Adrenal gland (tissue), 5 donors: ENCODE data around the gene ATCAY.

Experiments
- POLR2A ChIP-seq, 2 donors: fragments of 450-650 bp; IDR thresholded peaks; one replicate each; pipeline ENCODE4 v1.6.1; 2017; ENCODE audit warnings: antibody characterized with exemption in 2 of 2, mild to moderate bottlenecking in 2 of 2, moderate library complexity in 1 of 2
- TF ChIP-seq, protein P1 (sequence below), 6 experiments: fragments of 450-650 bp in 4 of 6; fragments of 200-600 bp in 2 of 6; sonication (generic) in 1 of 6; IDR thresholded peaks; 1 replicate in 5 of 6; 2 replicates in 1 of 6; pipeline versions ENCODE4 v1.5.1 to v1.8.0; 2016 to 2021; ENCODE audit warnings: antibody characterized with exemption in 6 of 6, mild to moderate bottlenecking in 2 of 6, moderate library complexity in 1 of 6
- donor health status: DM: no; HTN: no; CAD: no.

DNA sequence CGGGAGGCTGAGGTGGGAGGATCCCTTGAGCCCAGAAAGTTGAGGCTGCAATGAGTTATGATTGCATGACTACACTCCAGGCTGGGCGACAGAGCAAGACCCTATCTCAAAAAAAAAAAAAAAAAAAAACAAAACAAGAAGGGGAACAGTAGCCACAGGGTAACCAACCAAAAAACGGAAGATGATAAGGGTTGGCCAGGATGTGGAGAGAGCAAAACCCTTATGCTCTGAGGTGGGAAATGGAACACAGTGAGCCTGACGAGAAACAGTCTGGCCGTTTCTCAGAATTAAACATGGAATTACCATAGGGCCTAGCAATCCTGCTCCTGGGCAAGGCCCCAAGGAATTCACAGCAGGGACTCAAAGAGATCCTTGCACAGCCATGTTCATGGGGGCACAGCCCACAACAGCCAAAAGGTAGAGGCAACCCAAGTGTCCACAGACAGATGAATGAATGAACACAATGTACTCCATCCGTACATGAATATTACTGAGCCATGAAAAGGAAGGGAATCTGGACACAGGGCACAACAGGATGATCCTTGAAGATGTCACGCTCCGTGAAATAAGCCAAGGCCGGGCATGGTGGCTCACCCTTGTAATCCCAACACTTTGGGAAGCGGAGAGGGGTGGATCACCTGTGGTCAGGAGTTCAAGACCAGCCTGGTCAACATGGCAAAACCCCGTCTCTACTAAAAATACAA, 63.7 kb downstream of the ATCAY start:
- TF ChIP-seq, protein P1, sequence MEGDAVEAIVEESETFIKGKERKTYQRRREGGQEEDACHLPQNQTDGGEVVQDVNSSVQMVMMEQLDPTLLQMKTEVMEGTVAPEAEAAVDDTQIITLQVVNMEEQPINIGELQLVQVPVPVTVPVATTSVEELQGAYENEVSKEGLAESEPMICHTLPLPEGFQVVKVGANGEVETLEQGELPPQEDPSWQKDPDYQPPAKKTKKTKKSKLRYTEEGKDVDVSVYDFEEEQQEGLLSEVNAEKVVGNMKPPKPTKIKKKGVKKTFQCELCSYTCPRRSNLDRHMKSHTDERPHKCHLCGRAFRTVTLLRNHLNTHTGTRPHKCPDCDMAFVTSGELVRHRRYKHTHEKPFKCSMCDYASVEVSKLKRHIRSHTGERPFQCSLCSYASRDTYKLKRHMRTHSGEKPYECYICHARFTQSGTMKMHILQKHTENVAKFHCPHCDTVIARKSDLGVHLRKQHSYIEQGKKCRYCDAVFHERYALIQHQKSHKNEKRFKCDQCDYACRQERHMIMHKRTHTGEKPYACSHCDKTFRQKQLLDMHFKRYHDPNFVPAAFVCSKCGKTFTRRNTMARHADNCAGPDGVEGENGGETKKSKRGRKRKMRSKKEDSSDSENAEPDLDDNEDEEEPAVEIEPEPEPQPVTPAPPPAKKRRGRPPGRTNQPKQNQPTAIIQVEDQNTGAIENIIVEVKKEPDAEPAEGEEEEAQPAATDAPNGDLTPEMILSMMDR (IDR thresholded peaks at IDR 0.05), result no peak
- TF ChIP-seq POLR2A (IDR thresholded peaks at IDR 0.05), result no peak
